Thyroid gland (tissue), 4 donors: Measurements from ENCODE around the gene CDADC1.

Experiments used
- CTCF ChIP-seq, 6 experiments: fragments of 200-600 bp in 3 of 6; fragments of 450-650 bp in 3 of 6; sonication (generic) in 3 of 6; IDR thresholded peaks; one replicate each; pipeline ENCODE4 v1.5.1; 2016 to 2019; ENCODE audit warnings: antibody characterized with exemption in 6 of 6, mild to moderate bottlenecking in 2 of 6, inconsistent platforms in 1 of 6, moderate library complexity in 1 of 6
- POLR2A ChIP-seq, 2 donors: fragments of 450-650 bp; IDR thresholded peaks; one replicate each; pipeline ENCODE4 v1.6.1; 2017; ENCODE audit warnings: antibody characterized with exemption in 2 of 2, mild to moderate bottlenecking in 2 of 2, moderate library complexity in 1 of 2

GRCh38 chr13:49298903-49299605 lies 51.3 kb downstream of the CDADC1 start:
- TF ChIP-seq CTCF (IDR thresholded peaks at IDR 0.05) (no peak), POLR2A (IDR thresholded peaks at IDR 0.05) (peak in 1 of 2 donors; percentile 45)
